BLaER1 treated with 17β-estradiol and CSF1 and Interleukin-3, amounts not matched to agents 10 nM and 100 nM (cell line): ENCODE results near the gene SLC25A25.
"Not testable (repeated sequence)": the region's sequence is repeated elsewhere in the genome, so short reads cannot be mapped to it uniquely, and the experiment has no call there.

Experiments used
- H3K27ac ChIP-seq, 11 experiments: shearing (Covaris generic); formaldehyde crosslinking; 2 replicates each; pipeline ENCODE4 v1.8.1; 2022
- H3K27me3 ChIP-seq, 11 experiments: shearing (Covaris generic); formaldehyde crosslinking; 2 replicates each; pipeline ENCODE4 v1.8.1; 2022
- H3K36me3 ChIP-seq, 11 experiments: shearing (Covaris generic); formaldehyde crosslinking; 2 replicates each; pipeline ENCODE4 v1.8.1; 2022
- H3K4me1 ChIP-seq, 10 experiments: shearing (Covaris generic); formaldehyde crosslinking; 2 replicates each; pipeline ENCODE4 v1.8.1; 2022
- H3K4me2 ChIP-seq, 11 experiments: shearing (Covaris generic); formaldehyde crosslinking; 2 replicates each; pipeline ENCODE4 v1.8.1; 2022
- H3K4me3 ChIP-seq, 10 experiments: shearing (Covaris generic); formaldehyde crosslinking; 2 replicates each; pipeline ENCODE4 v1.8.1; 2022
- H3K9ac ChIP-seq, 11 experiments: shearing (Covaris generic); formaldehyde crosslinking; 2 replicates each; pipeline ENCODE4 v1.8.1; 2022
- H3K9me3 ChIP-seq, 11 experiments: shearing (Covaris generic); formaldehyde crosslinking; replicated peaks in 1 of 11; 2 replicates each; pipeline ENCODE4 v1.8.1; 2022
- H4K20me1 ChIP-seq, 11 experiments: shearing (Covaris generic); formaldehyde crosslinking; 2 replicates each; pipeline ENCODE4 v1.8.1; 2022
- Cebpa-rat ChIP-seq, 11 experiments: shearing (Covaris generic); IDR thresholded peaks; 2 replicates each; pipeline ENCODE4 v1.8.1; 2022

SLC25A25 gene

GRCh38 chr9:128026773-128027541 lies 41.1 kb upstream of the SLC25A25 start:
- Histone ChIP-seq H3K27ac (peak overlapping the region in 7 of 11 experiments; percentile 2 to 56 (median 29); a peak in 10 of 22 replicates), H4K20me1 (no peaks in the 10 kb centered on the region), H3K9ac (peak overlapping the region in 7 of 11 experiments; percentile 8 to 47 (median 25); a peak in 8 of 22 replicates), H3K4me1 (peaks cover 47 to 76% (median 58%) of the 10 kb centered on the region in 10 experiments), H3K9me3 (no peaks in the 10 kb centered on the region), H3K4me3 (no peak overlapping the region), H3K4me2 (peak overlapping the region; percentile 56 to 83 (median 69)), H3K36me3 (no peaks in the 10 kb centered on the region), H3K27me3 (no peaks in the 10 kb centered on the region)
- no peak for TF ChIP-seq Cebpa-rat (IDR thresholded peaks at IDR 0.05)

DNA sequence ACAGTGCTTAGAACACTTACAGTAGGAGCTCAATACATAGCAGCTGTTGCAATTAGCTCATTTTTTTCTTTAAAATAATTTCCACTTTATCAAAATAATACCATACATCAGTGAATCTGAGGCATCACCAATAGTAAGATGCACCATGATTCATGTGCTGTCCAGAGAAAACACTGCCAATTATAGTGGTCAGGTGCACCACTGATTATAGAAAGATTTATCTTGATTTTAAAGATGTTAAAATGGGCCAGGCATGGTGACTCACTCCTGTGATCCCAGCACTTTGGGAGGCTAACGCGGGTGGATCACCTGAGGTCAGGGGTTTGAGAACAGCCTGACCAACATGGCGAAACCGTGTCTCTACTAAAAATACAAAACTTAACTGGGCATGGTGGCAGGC lies 40.3 kb upstream of the SLC25A25 start:
- Histone ChIP-seq H3K4me1 (peaks cover 39 to 69% (median 52%) of the 10 kb centered on the region in 10 experiments), H3K27ac (no peak overlapping the region), H3K4me2 (peak overlapping the region; percentile 56 to 83 (median 69); a peak in 21 of 22 replicates), H3K9me3 (no peaks in the 10 kb centered on the region), H3K9ac (no peak overlapping the region), H3K4me3 (no peak overlapping the region), H4K20me1 (no peaks in the 10 kb centered on the region), H3K36me3 (no peaks in the 10 kb centered on the region), H3K27me3 (no peaks in the 10 kb centered on the region)
- TF ChIP-seq Cebpa-rat (IDR thresholded peaks at IDR 0.05): no peak

GRCh38 chr9:128033609-128034008 lies 34.4 kb upstream of the SLC25A25 start:
- Histone ChIP-seq H3K9ac (no peak overlapping the region), H3K4me1 (peaks cover 4 to 19% (median 10%) of the 10 kb centered on the region in 10 experiments; a peak in 19 of 20 replicates), H3K4me2 (no peak overlapping the region), H3K4me3 (no peak overlapping the region), H3K9me3 (no peaks in the 10 kb centered on the region; a peak in 1 of 22 replicates), H4K20me1 (no peaks in the 10 kb centered on the region), H3K27me3 (no peaks in the 10 kb centered on the region), H3K27ac (no peak overlapping the region), H3K36me3 (no peaks in the 10 kb centered on the region)
- no peak for TF ChIP-seq Cebpa-rat (IDR thresholded peaks at IDR 0.05)

- H3K36me3 ChIP-seq: no peaks in the 10 kb centered on the region
- TF ChIP-seq Cebpa-rat (IDR thresholded peaks at IDR 0.05): no peak
- H3K4me2 ChIP-seq: no peak overlapping the region
- H3K27me3 ChIP-seq: no peaks in the 10 kb centered on the region
- no peaks in the 10 kb centered on the region for H4K20me1 ChIP-seq
- peaks cover 0 to 15% (median 4%) of the 10 kb centered on the region in 10 experiments; a peak in 7 of 20 replicates for H3K4me1 ChIP-seq
- H3K4me3 ChIP-seq: no peak overlapping the region
- H3K9me3 ChIP-seq: no peaks in the 10 kb centered on the region; a peak in 1 of 22 replicates
- H3K27ac ChIP-seq: no peak overlapping the region
- no peak overlapping the region for H3K9ac ChIP-seq
Observed at GRCh38 chr9:128034821-128035652, 33.0 kb upstream of the SLC25A25 start.

- H3K9ac ChIP-seq, H3K4me3 ChIP-seq, H3K4me2 ChIP-seq, H4K20me1 ChIP-seq, H3K9me3 ChIP-seq, H3K4me1 ChIP-seq, H3K27me3 ChIP-seq, H3K36me3 ChIP-seq, H3K27ac ChIP-seq: not testable (repeated sequence)
Observed at GRCh38 chr9:128036522-128036921, 31.5 kb upstream of the SLC25A25 start.

- H4K20me1 ChIP-seq: not testable (repeated sequence)
Observed at GRCh38 chr9:128040783-128041182, 27.2 kb upstream of the SLC25A25 start.

DNA sequence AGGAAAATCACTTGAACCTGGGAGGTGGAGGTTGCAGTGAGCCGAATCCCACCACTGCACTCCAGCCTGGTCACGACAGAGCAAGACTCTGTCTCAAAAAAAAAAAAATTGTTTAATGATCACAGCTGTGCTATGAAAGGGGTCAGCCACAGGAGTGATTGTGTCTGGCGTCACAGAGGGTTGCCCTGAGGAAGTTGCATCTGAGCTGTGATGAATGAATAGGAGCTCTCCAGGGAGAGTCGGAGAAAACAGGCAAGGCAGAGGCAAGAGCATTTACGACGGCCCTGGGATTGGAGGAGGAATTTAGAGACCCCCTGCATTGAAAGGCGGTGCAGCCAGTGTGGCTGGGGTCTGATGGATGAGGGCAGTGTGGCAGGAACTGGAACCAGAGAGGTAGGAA lies 26.0 kb upstream of the SLC25A25 start:
- Histone ChIP-seq H3K4me3 (no peak overlapping the region), H3K4me2 (peak overlapping the region in 9 of 11 experiments; percentile 6 to 59 (median 53); a peak in 13 of 22 replicates), H3K27ac (no peak overlapping the region), H3K9me3 (no peaks in the 10 kb centered on the region), H3K27me3 (no peaks in the 10 kb centered on the region), H3K4me1 (peaks cover 0 to 18% (median 11%) of the 10 kb centered on the region in 10 experiments; a peak in 14 of 20 replicates), H4K20me1 (no peaks in the 10 kb centered on the region), H3K9ac (no peak overlapping the region), H3K36me3 (no peaks in the 10 kb centered on the region)
- no peak for TF ChIP-seq Cebpa-rat (IDR thresholded peaks at IDR 0.05)

More at GRCh38 chr9:128040783-128041182, 27.2 kb upstream of the SLC25A25 start:
- not testable (repeated sequence) for H3K9me3 ChIP-seq, H3K9ac ChIP-seq, H3K4me2 ChIP-seq, H3K36me3 ChIP-seq, H3K4me3 ChIP-seq, H3K27ac ChIP-seq, H3K27me3 ChIP-seq
- H3K4me1 ChIP-seq: peaks cover 0 to 18% (median 11%) of the 10 kb centered on the region in 10 experiments; a peak in 14 of 20 replicates

GRCh38 chr9:128043467-128043868 lies 24.6 kb upstream of the SLC25A25 start:
- H3K36me3 ChIP-seq: no peaks in the 10 kb centered on the region
- TF ChIP-seq Cebpa-rat (IDR thresholded peaks at IDR 0.05): no peak

GRCh38 chr9:128045409-128045808 lies 22.6 kb upstream of the SLC25A25 start:
- not testable (repeated sequence) for H3K27ac ChIP-seq, H3K27me3 ChIP-seq, H3K9me3 ChIP-seq, H3K4me2 ChIP-seq, H3K4me3 ChIP-seq, H4K20me1 ChIP-seq, H3K36me3 ChIP-seq, H3K9ac ChIP-seq
- peaks cover 0 to 18% (median 12%) of the 10 kb centered on the region in 10 experiments; a peak in 16 of 20 replicates for H3K4me1 ChIP-seq

More at GRCh38 chr9:128043467-128043868, 24.6 kb upstream of the SLC25A25 start:
- H3K9me3 ChIP-seq: no peaks in the 10 kb centered on the region
- H3K27me3 ChIP-seq: no peaks in the 10 kb centered on the region
- peaks cover 0 to 18% (median 11%) of the 10 kb centered on the region in 10 experiments; a peak in 14 of 20 replicates for H3K4me1 ChIP-seq
- H3K9ac ChIP-seq: no peak overlapping the region
- no peak overlapping the region for H3K4me3 ChIP-seq
- no peaks in the 10 kb centered on the region for H4K20me1 ChIP-seq
- no peak overlapping the region for H3K4me2 ChIP-seq
- H3K27ac ChIP-seq: no peak overlapping the region; a peak in 1 of 22 replicates
